HG02588 (cell line): ENCODE data around the gene TXNL1.

Source experiments
- ATAC-seq: cut with Tn5 transposase; IDR thresholded peaks from one replicate; pipeline ENCODE4 v1.9.1; 2021; ENCODE audit warnings: mild to moderate bottlenecking, moderate library complexity; ENCODE audit not compliant: unreplicated experiment

TXNL1 gene

DNA sequence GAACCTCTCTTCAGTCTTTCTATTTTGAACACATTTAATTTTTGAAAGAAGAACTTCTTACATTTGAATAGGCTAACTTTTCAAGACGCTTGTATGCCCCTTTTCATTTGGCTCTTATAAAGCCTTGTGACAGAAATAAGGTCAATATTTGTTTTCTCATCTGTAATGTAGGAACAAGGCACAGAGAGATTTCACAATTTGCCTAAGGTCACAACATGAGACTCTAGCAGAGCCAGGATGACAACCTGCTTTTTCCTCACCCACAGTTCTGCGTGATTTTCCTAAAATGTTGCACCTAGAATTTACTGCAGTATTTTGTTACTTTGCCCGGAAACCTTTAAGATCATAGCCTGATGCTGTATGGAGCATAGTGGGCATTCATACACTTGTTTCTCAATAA, 67.4 kb downstream of the TXNL1 start:
- ATAC-seq = no peak

GRCh38 chr18:56569416-56569815, 69.0 kb downstream of the TXNL1 start:
- ATAC-seq = no peak

- no peak for ATAC-seq
Observed at GRCh38 chr18:56568986-56569385, 69.4 kb downstream of the TXNL1 start.

- no peak for ATAC-seq
Observed at GRCh38 chr18:56565551-56566345, 72.6 kb downstream of the TXNL1 start.

GRCh38 chr18:56565046-56565445, 73.3 kb downstream of the TXNL1 start:
- no peak for ATAC-seq

DNA sequence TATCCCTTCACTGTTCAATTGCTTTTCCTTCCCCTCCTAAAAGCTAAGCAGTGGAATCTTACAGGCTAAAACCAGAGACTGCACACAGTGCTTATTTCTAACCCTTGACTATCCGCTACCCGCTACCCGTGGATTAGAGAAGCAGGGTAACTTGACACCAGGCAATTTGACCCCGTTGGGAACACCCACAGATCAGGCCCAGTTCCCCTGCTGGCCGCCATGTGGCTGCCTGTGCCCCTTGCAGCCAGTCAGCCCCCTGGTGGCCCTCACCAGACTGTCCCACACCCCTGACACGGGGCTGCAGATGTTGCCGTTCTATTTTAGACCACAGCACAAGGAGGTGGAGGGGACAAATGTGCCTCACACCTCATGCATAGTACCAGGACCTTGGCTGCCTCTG, 74.8 kb downstream of the TXNL1 start:
- ATAC-seq = no peak

GRCh38 chr18:56562479-56562878, 75.9 kb downstream of the TXNL1 start:
- no peak for ATAC-seq

GRCh38 chr18:56560992-56561391, 77.4 kb downstream of the TXNL1 start:
- no peak for ATAC-seq

DNA sequence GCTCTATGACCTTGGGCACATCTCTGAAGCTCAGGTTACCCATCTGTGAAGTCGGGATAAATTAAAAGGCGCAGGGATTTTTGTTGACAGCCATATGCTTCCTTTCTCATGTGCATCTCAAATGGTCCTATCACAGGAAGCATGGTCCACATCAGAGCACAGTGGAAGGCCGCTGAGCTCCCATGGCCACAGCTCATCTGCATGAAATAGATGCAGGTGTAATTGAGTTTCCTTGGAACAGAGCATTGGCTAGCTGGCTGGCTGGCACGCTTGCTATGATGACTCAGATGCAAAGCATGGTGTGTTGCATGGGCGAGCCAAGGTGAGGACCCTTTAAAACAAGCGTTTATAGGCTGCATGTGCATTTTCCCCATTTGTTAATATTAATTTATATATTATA, 79.3 kb downstream of the TXNL1 start:
- no peak for ATAC-seq

GRCh38 chr18:56556907-56557306, 81.5 kb downstream of the TXNL1 start:
- no peak for ATAC-seq

DNA sequence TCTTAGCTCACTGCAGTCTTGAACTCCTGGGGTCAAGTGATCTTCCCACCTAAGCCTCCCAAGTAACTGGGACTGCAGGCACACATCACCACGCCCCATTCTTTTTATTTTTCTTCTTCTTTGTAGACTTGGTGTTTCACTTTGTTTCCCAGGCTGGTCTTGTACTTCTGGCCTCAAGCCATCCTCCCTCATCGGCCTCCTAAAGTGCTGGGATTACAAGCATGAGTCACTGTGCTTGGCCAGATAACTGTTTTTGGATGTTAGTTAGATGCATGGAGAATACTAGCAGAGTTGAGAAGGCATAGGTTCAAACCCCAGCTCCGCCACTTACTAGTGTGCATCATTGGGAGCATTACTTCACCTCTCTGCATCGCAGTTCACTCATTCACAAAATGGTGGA, 88.3 kb downstream of the TXNL1 start:
- no peak for ATAC-seq
